HL-60 (cell line): ENCODE measurements around the gene FARS2.

Experiments
- DNase-seq, 2 experiments: peaks; one replicate each; pipeline ENCODE4 v3.0.0-alpha.2; 2010 to 2020; ENCODE audit warnings: low read depth in 1 of 2, low spot score in 1 of 2
- H3K27ac ChIP-seq: fragments of 250-450 bp; sonication (Bioruptor Pico); replicated peaks from 2 replicates; pipeline ENCODE4 v1.5.1; 2020; ENCODE audit warnings: mild to moderate bottlenecking, moderate library complexity
- H3K27me3 ChIP-seq: fragments of 250-450 bp; sonication (Bioruptor Pico); 2 replicates; pipeline ENCODE4 v1.5.1; 2021; ENCODE audit warnings: mild to moderate bottlenecking, moderate library complexity; ENCODE audit not compliant: insufficient read depth, poor library complexity, severe bottlenecking
- H3K4me3 ChIP-seq: replicated peaks from 2 replicates; pipeline ENCODE4 v1.5.1; 2011; ENCODE audit warnings: mild to moderate bottlenecking, control low read depth, low read length; ENCODE audit not compliant: insufficient read depth
- CTCF ChIP-seq: IDR thresholded peaks from one replicate; pipeline ENCODE4 v1.5.1; 2011; ENCODE audit warnings: low read length, control low read depth, inconsistent platforms; ENCODE audit not compliant: insufficient read depth
- GABPA ChIP-seq: IDR thresholded peaks from 2 replicates; pipeline ENCODE4 v1.6.1; 2012; ENCODE audit warnings: low read depth
- POLR2AphosphoS5 ChIP-seq: IDR thresholded peaks from 2 replicates; pipeline ENCODE4 v1.6.1; 2012; ENCODE audit warnings: low read depth
- REST ChIP-seq: IDR thresholded peaks from 2 replicates; pipeline ENCODE4 v1.6.1; 2012; ENCODE audit warnings: low read depth; ENCODE audit not compliant: insufficient replicate concordance
- SPI1 ChIP-seq: IDR thresholded peaks from 2 replicates; pipeline ENCODE4 v1.6.1; 2012; ENCODE audit warnings: low read depth, mild to moderate bottlenecking, borderline replicate concordance

The FARS2 gene

GRCh38 chr6:5767471-5767870 is 506.2 kb downstream of the FARS2 start:
- no peak for DNase-seq
- TF ChIP-seq POLR2AphosphoS5, result no peak

GRCh38 chr6:5771211-5771610 is 509.9 kb downstream of the FARS2 start:
- no peaks in the 10 kb centered on the region for H3K27me3 ChIP-seq

More at GRCh38 chr6:5767471-5767870, 506.2 kb downstream of the FARS2 start:
- Histone ChIP-seq H3K27me3 (no peaks in the 10 kb centered on the region), H3K4me3 (no peak overlapping the region), H3K27ac (no peak overlapping the region)

GRCh38 chr6:5771759-5772390 is 510.6 kb downstream of the FARS2 start:
- no peak overlapping the region for H3K4me3 ChIP-seq
- no peak for DNase-seq
- TF ChIP-seq POLR2AphosphoS5, result no peak
- TF ChIP-seq REST, result no peak
- no peak for TF ChIP-seq GABPA
- TF ChIP-seq CTCF, result no peak
- no peak for TF ChIP-seq SPI1
- H3K27ac ChIP-seq, result no peak overlapping the region
- no peaks in the 10 kb centered on the region for H3K27me3 ChIP-seq

More at GRCh38 chr6:5771211-5771610, 509.9 kb downstream of the FARS2 start:
- TF ChIP-seq SPI1, result no peak
- TF ChIP-seq CTCF, result no peak
- no peak for TF ChIP-seq POLR2AphosphoS5
- no peak for TF ChIP-seq GABPA
- TF ChIP-seq REST, result no peak
- DNase-seq, result no peak
- Histone ChIP-seq H3K27ac (no peak overlapping the region), H3K4me3 (no peak overlapping the region)

GRCh38 chr6:5772408-5773120 is 511.3 kb downstream of the FARS2 start:
- H3K27me3 ChIP-seq, result no peaks in the 10 kb centered on the region
- H3K4me3 ChIP-seq, result no peak overlapping the region
- DNase-seq, result no peak
- no peak overlapping the region for H3K27ac ChIP-seq
- no peak for TF ChIP-seq CTCF
- TF ChIP-seq POLR2AphosphoS5, result no peak
- TF ChIP-seq SPI1, result no peak
- TF ChIP-seq REST, result no peak
